Activated naive CD8-positive, alpha-beta T cell treated with anti-CD3 and anti-CD28 coated beads, Interleukin-2, amount 50 U/mL, for 24 hours (primary cell): ENCODE measurements around the gene TBC1D8.

ENCODE experiments used
- ATAC-seq: fragments of 150-1000 bp; cut with Tn5 transposase; one replicate; pipeline ENCODE4 v1.10.0; 2021
- DNase-seq: peaks from one replicate; pipeline ENCODE4 v3.0.0; 2021
- H3K27ac Mint-ChIP-seq: one replicate; pipeline ENCODE4 v1.8.0; 2021; ENCODE audit warnings: mild to moderate bottlenecking, mixed read lengths
- H3K27me3 Mint-ChIP-seq: one replicate; pipeline ENCODE4 v1.8.0; 2021; ENCODE audit warnings: mixed read lengths
- H3K36me3 Mint-ChIP-seq: one replicate; pipeline ENCODE4 v1.8.0; 2021; ENCODE audit warnings: low read depth, mixed read lengths
- H3K4me1 Mint-ChIP-seq: one replicate; pipeline ENCODE4 v1.8.0; 2021; ENCODE audit warnings: mixed read lengths
- H3K4me3 Mint-ChIP-seq: one replicate; pipeline ENCODE4 v1.8.0; 2021; ENCODE audit warnings: mild to moderate bottlenecking, moderate library complexity, mixed read lengths
- H3K9me3 Mint-ChIP-seq: one replicate; pipeline ENCODE4 v1.8.0; 2021; ENCODE audit warnings: mixed read lengths

The TBC1D8 gene

GRCh38 chr2:101116348-101116747 lies 34.8 kb downstream of the TBC1D8 start:
- ATAC-seq, result no peak
- Mint-ChIP-seq H3K27ac (no peak overlapping the region), H3K4me1 (peaks cover 5% of the 10 kb centered on the region)

GRCh38 chr2:101115664-101116063 lies 35.5 kb downstream of the TBC1D8 start:
- ATAC-seq (no peak), DNase-seq (no peak)
- Mint-ChIP-seq H3K4me1 (peaks cover 3% of the 10 kb centered on the region), H3K36me3 (no peaks in the 10 kb centered on the region), H3K27ac (no peak overlapping the region), H3K9me3 (no peaks in the 10 kb centered on the region), H3K27me3 (no peaks in the 10 kb centered on the region), H3K4me3 (no peak overlapping the region)

More at GRCh38 chr2:101116348-101116747, 34.8 kb downstream of the TBC1D8 start:
- Mint-ChIP-seq H3K36me3 (no peaks in the 10 kb centered on the region), H3K27me3 (no peaks in the 10 kb centered on the region), H3K4me3 (no peak overlapping the region), H3K9me3 (no peaks in the 10 kb centered on the region)
- DNase-seq, result no peak

GRCh38 chr2:101114815-101115214 lies 36.4 kb downstream of the TBC1D8 start:
- Mint-ChIP-seq H3K36me3 (no peaks in the 10 kb centered on the region), H3K4me3 (no peak overlapping the region), H3K4me1 (no peaks in the 10 kb centered on the region), H3K27ac (no peak overlapping the region), H3K9me3 (no peaks in the 10 kb centered on the region), H3K27me3 (no peaks in the 10 kb centered on the region)
- no peak for ATAC-seq
- no peak for DNase-seq

- no peak overlapping the region for H3K4me3 Mint-ChIP-seq
- no peak for DNase-seq
- H3K27ac Mint-ChIP-seq, result no peak overlapping the region
- no peaks in the 10 kb centered on the region for H3K27me3 Mint-ChIP-seq
- ATAC-seq, result no peak
- H3K36me3 Mint-ChIP-seq, result no peaks in the 10 kb centered on the region
- H3K9me3 Mint-ChIP-seq, result no peaks in the 10 kb centered on the region
- no peaks in the 10 kb centered on the region for H3K4me1 Mint-ChIP-seq
Observed at GRCh38 chr2:101114268-101114783, 36.9 kb downstream of the TBC1D8 start.

GRCh38 chr2:101113441-101114267 lies 37.5 kb downstream of the TBC1D8 start:
- no peak for ATAC-seq
- Mint-ChIP-seq H3K27me3 (no peaks in the 10 kb centered on the region), H3K4me3 (no peak overlapping the region), H3K9me3 (no peaks in the 10 kb centered on the region), H3K4me1 (no peaks in the 10 kb centered on the region), H3K36me3 (no peaks in the 10 kb centered on the region), H3K27ac (no peak overlapping the region)
- DNase-seq, result no peak

GRCh38 chr2:101112772-101113157 lies 38.4 kb downstream of the TBC1D8 start:
- no peaks in the 10 kb centered on the region for H3K9me3 Mint-ChIP-seq
- H3K4me3 Mint-ChIP-seq, result no peak overlapping the region
- no peak for ATAC-seq
- no peaks in the 10 kb centered on the region for H3K36me3 Mint-ChIP-seq
- no peak for DNase-seq
- H3K27me3 Mint-ChIP-seq, result no peaks in the 10 kb centered on the region
- H3K27ac Mint-ChIP-seq, result no peak overlapping the region
- H3K4me1 Mint-ChIP-seq, result no peaks in the 10 kb centered on the region

GRCh38 chr2:101111917-101112771 lies 39.0 kb downstream of the TBC1D8 start:
- Mint-ChIP-seq H3K9me3 (no peaks in the 10 kb centered on the region), H3K36me3 (no peaks in the 10 kb centered on the region), H3K4me1 (no peaks in the 10 kb centered on the region), H3K27me3 (no peaks in the 10 kb centered on the region), H3K4me3 (no peak overlapping the region), H3K27ac (no peak overlapping the region)
- DNase-seq, result no peak
- no peak for ATAC-seq

- H3K36me3 Mint-ChIP-seq, result no peaks in the 10 kb centered on the region
- no peak for ATAC-seq
- no peaks in the 10 kb centered on the region for H3K4me1 Mint-ChIP-seq
- DNase-seq, result no peak
- H3K27me3 Mint-ChIP-seq, result no peaks in the 10 kb centered on the region
- H3K4me3 Mint-ChIP-seq, result no peak overlapping the region
- no peaks in the 10 kb centered on the region for H3K9me3 Mint-ChIP-seq
- no peak overlapping the region for H3K27ac Mint-ChIP-seq
Observed at GRCh38 chr2:101111262-101111838, 39.8 kb downstream of the TBC1D8 start.

- no peak for DNase-seq
- no peak overlapping the region for H3K4me3 Mint-ChIP-seq
- no peak for ATAC-seq
- H3K36me3 Mint-ChIP-seq, result no peaks in the 10 kb centered on the region
- H3K4me1 Mint-ChIP-seq, result no peaks in the 10 kb centered on the region
- no peaks in the 10 kb centered on the region for H3K27me3 Mint-ChIP-seq
- no peaks in the 10 kb centered on the region for H3K9me3 Mint-ChIP-seq
- no peak overlapping the region for H3K27ac Mint-ChIP-seq
Observed at GRCh38 chr2:101109451-101110118, 41.6 kb downstream of the TBC1D8 start.

- DNase-seq (no peak), ATAC-seq (no peak)
- no peaks in the 10 kb centered on the region for H3K36me3 Mint-ChIP-seq
- no peaks in the 10 kb centered on the region for H3K4me1 Mint-ChIP-seq
- H3K9me3 Mint-ChIP-seq, result peaks cover 8% of the 10 kb centered on the region
- H3K4me3 Mint-ChIP-seq, result no peak overlapping the region
- no peaks in the 10 kb centered on the region for H3K27me3 Mint-ChIP-seq
- H3K27ac Mint-ChIP-seq, result no peak overlapping the region
Observed at GRCh38 chr2:101108357-101108756, 42.8 kb downstream of the TBC1D8 start.

- Mint-ChIP-seq H3K4me1 (no peaks in the 10 kb centered on the region), H3K9me3 (peaks cover 18% of the 10 kb centered on the region), H3K27me3 (no peaks in the 10 kb centered on the region), H3K36me3 (peaks cover 2% of the 10 kb centered on the region), H3K4me3 (no peak overlapping the region), H3K27ac (no peak overlapping the region)
- no peak for DNase-seq
- no peak for ATAC-seq
Observed at GRCh38 chr2:101107241-101107640, 43.9 kb downstream of the TBC1D8 start.

- no peaks in the 10 kb centered on the region for H3K4me1 Mint-ChIP-seq
- ATAC-seq (no peak), DNase-seq (no peak)
- H3K36me3 Mint-ChIP-seq, result peaks cover 2% of the 10 kb centered on the region
- H3K4me3 Mint-ChIP-seq, result no peak overlapping the region
- H3K9me3 Mint-ChIP-seq, result peaks cover 20% of the 10 kb centered on the region
- no peak overlapping the region for H3K27ac Mint-ChIP-seq
- no peaks in the 10 kb centered on the region for H3K27me3 Mint-ChIP-seq
Observed at GRCh38 chr2:101106453-101107181, 44.6 kb downstream of the TBC1D8 start.

GRCh38 chr2:101105654-101106053 lies 45.5 kb downstream of the TBC1D8 start:
- Mint-ChIP-seq H3K9me3 (peaks cover 29% of the 10 kb centered on the region), H3K27me3 (no peaks in the 10 kb centered on the region), H3K4me1 (no peaks in the 10 kb centered on the region), H3K36me3 (peaks cover 2% of the 10 kb centered on the region), H3K27ac (no peak overlapping the region), H3K4me3 (no peak overlapping the region)
- no peak for DNase-seq
- ATAC-seq, result no peak

GRCh38 chr2:101097638-101098037 lies 53.5 kb downstream of the TBC1D8 start:
- Mint-ChIP-seq H3K4me1 (no peaks in the 10 kb centered on the region), H3K27ac (no peak overlapping the region), H3K36me3 (peaks cover 2% of the 10 kb centered on the region), H3K4me3 (no peak overlapping the region), H3K9me3 (peaks cover 30% of the 10 kb centered on the region), H3K27me3 (peaks cover 19% of the 10 kb centered on the region)
- no peak for DNase-seq
- ATAC-seq, result no peak
